ENCODE data around the gene PRSS1.
"Not testable (repeated sequence)": the region's sequence is repeated elsewhere in the genome, so short reads cannot be mapped to it uniquely, and the experiment has no call there.

Gene PRSS1

DNA sequence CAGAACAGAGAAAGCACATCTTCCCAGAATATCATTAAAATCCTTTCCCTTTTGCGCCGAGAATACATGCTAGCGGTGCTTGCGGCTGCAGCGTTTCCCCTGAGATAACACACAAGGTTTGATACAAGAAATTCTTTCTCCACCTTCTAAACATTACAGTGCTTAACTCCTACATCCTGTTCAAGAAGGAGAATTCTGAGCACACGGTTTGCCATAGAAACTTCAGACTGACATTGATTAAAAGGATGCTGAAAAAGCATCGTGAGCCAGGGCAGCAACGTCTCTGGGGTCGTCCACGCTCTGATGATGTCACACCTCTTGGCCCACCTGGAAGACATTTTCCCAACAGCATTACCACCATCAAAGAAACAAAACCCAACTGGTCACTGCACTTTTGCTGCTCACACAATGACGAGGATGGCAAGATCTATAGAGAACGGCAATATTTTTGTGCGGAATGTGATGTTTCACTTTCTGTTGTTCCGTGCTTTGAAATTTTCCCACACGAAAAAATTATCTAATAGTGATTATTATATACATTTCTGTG, 27.0 kb upstream of the PRSS1 start:
- in situ Hi-C loops (cut with HindIII; ENCODE audit: low sequenced_read_pairs), result no loop called here
- no peak overlapping the region for H3K4me3 ChIP-seq (ENCODE audit: low read depth, low read length)
- no peak for TF ChIP-seq CTCF (IDR thresholded peaks at IDR 0.05; ENCODE audit: low read depth, low read length, missing control alignments)
- DNase-seq (ENCODE audit: low read depth), result no peak

- H3K4me3 ChIP-seq (ENCODE audit: low read depth, low read length), result no peak overlapping the region
- no peak for TF ChIP-seq CTCF (IDR thresholded peaks at IDR 0.05; ENCODE audit: low read depth, low read length, missing control alignments)
- no peak for DNase-seq (ENCODE audit: low read depth)
- in situ Hi-C loops (cut with HindIII; ENCODE audit: low sequenced_read_pairs), result no loop called here
Measured at GRCh38 chr7:142733271-142733670, 16.0 kb upstream of the PRSS1 start.

DNA sequence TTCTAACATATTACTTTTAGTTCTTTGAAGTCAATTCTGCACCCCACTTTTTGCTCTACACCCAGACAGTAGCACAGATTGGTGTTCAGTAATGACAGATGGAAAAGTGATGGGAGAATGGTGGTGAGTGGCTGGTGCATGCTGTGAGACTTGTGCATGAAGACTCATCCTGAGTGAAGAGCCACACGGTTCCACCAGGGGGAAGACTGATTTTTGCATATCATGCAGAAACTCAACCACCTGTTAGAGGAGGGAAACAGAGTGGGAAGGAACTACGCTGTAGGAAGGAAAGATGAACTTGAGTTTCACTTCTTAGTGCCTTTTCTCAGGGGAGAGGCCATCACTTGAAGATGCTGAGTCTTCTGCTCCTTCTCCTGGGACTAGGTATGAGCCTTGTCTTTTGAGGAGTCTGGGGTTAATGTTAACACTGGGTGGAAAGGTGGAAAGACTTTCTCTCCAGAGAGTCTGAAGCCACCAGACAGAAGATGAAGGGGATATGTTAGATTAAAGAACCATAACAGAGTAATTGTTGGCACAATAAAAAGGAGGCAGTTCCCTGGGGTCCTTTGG, 9.3 kb upstream of the PRSS1 start:
- TF ChIP-seq CTCF (IDR thresholded peaks at IDR 0.05; ENCODE audit: low read depth, low read length, missing control alignments), result peak; percentile 23
- no peak for DNase-seq (ENCODE audit: low read depth)
- in situ Hi-C loops (cut with HindIII; ENCODE audit: low sequenced_read_pairs), result no loop called here
- no peak overlapping the region for H3K4me3 ChIP-seq (ENCODE audit: low read depth, low read length)

DNA sequence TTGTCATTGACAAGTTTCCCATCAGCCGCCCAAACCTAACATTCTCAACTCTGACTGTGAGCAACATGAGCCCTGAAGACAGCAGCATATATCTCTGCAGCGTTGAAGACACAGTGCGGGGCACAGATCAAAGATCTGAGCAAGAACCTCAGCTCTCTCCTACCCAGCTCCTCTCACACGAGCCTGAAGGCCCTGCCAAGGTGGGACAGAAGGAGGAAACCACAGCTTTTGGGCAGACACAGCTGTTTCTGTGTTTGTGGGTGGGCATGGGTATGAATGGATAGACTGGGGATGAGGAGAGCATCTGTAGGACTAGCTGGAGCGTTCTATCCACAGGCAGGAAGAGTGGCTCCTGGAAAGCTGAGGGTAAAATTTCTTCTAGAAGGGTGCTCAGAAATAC, 8.5 kb upstream of the PRSS1 start:
- DNase-seq (ENCODE audit: low read depth), result no peak
- in situ Hi-C loops (cut with HindIII; ENCODE audit: low sequenced_read_pairs), result no loop called here
- no peak overlapping the region for H3K4me3 ChIP-seq (ENCODE audit: low read depth, low read length)
- no peak for TF ChIP-seq CTCF (IDR thresholded peaks at IDR 0.05; ENCODE audit: low read depth, low read length, missing control alignments)

DNA sequence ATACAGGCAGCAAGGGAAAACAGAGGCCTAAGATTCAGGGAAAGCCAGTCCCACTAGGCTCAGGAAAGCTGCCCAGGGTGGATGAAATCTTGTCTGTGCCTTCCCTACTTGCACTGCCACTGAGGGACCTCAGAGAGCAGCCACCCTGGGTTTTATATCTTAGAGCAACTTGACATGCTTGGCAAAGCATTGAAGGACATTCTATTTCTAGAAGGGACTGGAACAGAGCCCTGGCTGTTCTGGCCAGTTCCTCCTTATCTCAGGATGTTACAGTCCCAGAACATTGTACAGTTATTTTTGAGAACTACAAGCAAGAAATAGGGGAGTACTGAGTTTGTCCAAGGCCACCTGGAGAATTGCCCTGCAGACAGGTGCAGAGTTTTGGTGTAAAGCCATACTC, 7.3 kb upstream of the PRSS1 start:
- H3K4me3 ChIP-seq (ENCODE audit: low read depth, low read length); DNase-seq (ENCODE audit: low read depth); in situ Hi-C loops (cut with HindIII; ENCODE audit: low sequenced_read_pairs): not testable (repeated sequence)

DNA sequence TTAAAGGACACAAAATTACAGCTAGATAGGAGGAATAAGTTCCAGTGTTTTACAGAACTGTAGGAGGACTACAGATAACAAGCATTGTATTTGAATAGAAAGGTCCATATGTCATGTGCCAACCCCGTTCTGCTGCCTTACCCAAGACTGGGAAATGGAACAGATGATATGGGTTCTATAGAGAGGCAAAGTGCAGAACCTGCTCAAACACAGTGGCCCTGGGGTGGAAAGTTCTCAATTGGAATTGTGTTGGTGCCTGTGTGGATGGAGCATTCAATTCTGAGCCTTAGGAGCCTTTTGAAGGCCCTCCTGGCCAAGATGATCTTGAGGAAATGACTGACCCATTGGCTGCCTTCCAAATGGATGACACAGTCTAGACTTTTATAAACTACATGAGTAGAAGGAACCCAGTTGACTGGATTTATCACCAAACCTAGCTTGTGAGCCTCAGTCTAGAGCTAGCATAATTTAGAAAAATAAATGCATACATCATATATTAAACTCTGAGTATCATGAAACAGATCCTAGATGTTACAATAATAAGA, 4.1 kb upstream of the PRSS1 start:
- no peak for DNase-seq (ENCODE audit: low read depth)
- TF ChIP-seq CTCF (IDR thresholded peaks at IDR 0.05; ENCODE audit: low read depth, low read length, missing control alignments), result no peak
- in situ Hi-C loops (cut with HindIII; ENCODE audit: low sequenced_read_pairs), result no loop called here
- no peak overlapping the region for H3K4me3 ChIP-seq (ENCODE audit: low read depth, low read length)

DNA sequence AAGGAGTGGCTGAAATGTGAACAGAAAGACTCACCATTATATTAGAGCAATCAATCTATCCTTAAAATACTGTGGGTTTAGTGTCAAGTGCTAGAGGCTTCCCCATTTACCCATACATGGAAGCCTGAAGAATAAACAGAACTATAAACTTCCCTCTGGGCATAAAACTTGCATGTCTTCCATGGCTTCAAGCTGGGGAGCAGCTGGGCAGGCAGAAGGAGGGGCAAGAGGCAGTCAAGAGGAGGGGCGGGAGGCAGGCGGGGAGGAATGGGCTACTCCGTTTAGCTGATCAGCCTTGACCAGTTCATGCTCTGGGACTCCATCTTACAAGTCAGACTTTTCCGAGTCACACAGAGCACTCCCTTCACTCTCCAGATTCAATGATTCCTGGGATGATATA, 3.5 kb upstream of the PRSS1 start:
- in situ Hi-C loops (cut with HindIII; ENCODE audit: low sequenced_read_pairs), result no loop called here
- DNase-seq (ENCODE audit: low read depth), result no peak
- no peak for TF ChIP-seq CTCF (IDR thresholded peaks at IDR 0.05; ENCODE audit: low read depth, low read length, missing control alignments)
- no peak overlapping the region for H3K4me3 ChIP-seq (ENCODE audit: low read depth, low read length)
